Omental fat pad (tissue), 4 donors: ENCODE measurements around the gene BMPR1B. TPM values are rescaled to one million over a fixed set of nuclear protein-coding genes. Genes with fewer than 3 reads are reported as not detected.

Source experiments
- ATAC-seq: fragments of 150-250 bp; one replicate; pipeline ENCODE4 v1.9.1; 2016; ENCODE audit warnings: mild to moderate bottlenecking, moderate library complexity; ENCODE audit not compliant: low FRiP score
- DNase-seq: peaks from one replicate; pipeline ENCODE4 v3.0.0-alpha.2; 2019; ENCODE audit warnings: low spot score
- CTCF ChIP-seq, 3 donors: fragments of 450-650 bp; IDR thresholded peaks; one replicate each; pipeline ENCODE4 v1.5.1; 2016 to 2017; ENCODE audit warnings: antibody characterized with exemption in 3 of 3, mild to moderate bottlenecking in 3 of 3, moderate library complexity in 2 of 3
- total RNA-seq, 4 donors: library from RNA; depleted of rRNA; stranded (reverse); fragments of >200 nt; gene quantifications; one replicate each; pipeline ENCODE4 v1.1.0, GENCODE V29; 2016

The BMPR1B gene
- total RNA-seq, 4 donors from 2014 or later, result 0.19 to 1.9 (median 1.3) TPM

- ATAC-seq (no peak), DNase-seq (no peak)
- TF ChIP-seq CTCF (IDR thresholded peaks at IDR 0.05), result no peak
Measured at GRCh38 chr4:94762326-94762725, 4.6 kb downstream of the BMPR1B start.

GRCh38 chr4:94763005-94763404 lies 5.2 kb downstream of the BMPR1B start:
- no peak for TF ChIP-seq CTCF (IDR thresholded peaks at IDR 0.05)
- ATAC-seq (no peak), DNase-seq (no peak)

- no peak for ATAC-seq
- no peak for TF ChIP-seq CTCF (IDR thresholded peaks at IDR 0.05)
- DNase-seq, result no peak
Measured at GRCh38 chr4:94763500-94763899, 5.7 kb downstream of the BMPR1B start.

- DNase-seq (no peak), ATAC-seq (no peak)
- no peak for TF ChIP-seq CTCF (IDR thresholded peaks at IDR 0.05)
Measured at GRCh38 chr4:94764069-94764468, 6.3 kb downstream of the BMPR1B start.

- no peak for DNase-seq
- no peak for ATAC-seq
- no peak for TF ChIP-seq CTCF (IDR thresholded peaks at IDR 0.05)
Measured at GRCh38 chr4:94765174-94765573, 7.4 kb downstream of the BMPR1B start.

GRCh38 chr4:94765648-94766047 lies 7.9 kb downstream of the BMPR1B start:
- no peak for ATAC-seq
- TF ChIP-seq CTCF (IDR thresholded peaks at IDR 0.05), result no peak

GRCh38 chr4:94766856-94767255 lies 9.1 kb downstream of the BMPR1B start:
- TF ChIP-seq CTCF (IDR thresholded peaks at IDR 0.05), result no peak
- peak; percentile 51 for ATAC-seq
- no peak for DNase-seq

More at GRCh38 chr4:94765648-94766047, 7.9 kb downstream of the BMPR1B start:
- DNase-seq, result no peak
